Mucosa of descending colon (tissue), 3 donors: ENCODE measurements around the gene SH3PXD2B. TPM values are rescaled to one million over a fixed set of nuclear protein-coding genes. Genes with fewer than 3 reads are reported as not detected.
A peak's percentile ranks its signal among the peaks of the same experiment; 100 is the strongest.

Experiments used
- ATAC-seq: fragments of 200-7000 bp; cut with Tn5 transposase; one replicate; pipeline ENCODE4 v1.9.1; 2020; ENCODE audit warnings: mild to moderate bottlenecking, moderate library complexity
- DNase-seq, 3 donors: peaks; one replicate each; pipeline ENCODE4 v3.0.0-alpha.2; 2020
- H3K36me3 ChIP-seq: fragments of 200-600 bp; one replicate; pipeline ENCODE4 v1.8.0; 2021; ENCODE audit warnings: low read depth, mild to moderate bottlenecking
- H3K4me1 ChIP-seq: fragments of 200-600 bp; one replicate; pipeline ENCODE4 v1.8.0; 2021; ENCODE audit warnings: low read depth, mild to moderate bottlenecking
- H3K4me3 ChIP-seq: fragments of 200-600 bp; one replicate; pipeline ENCODE4 v1.8.0; 2021; ENCODE audit warnings: mild to moderate bottlenecking
- H3K9me3 ChIP-seq: fragments of 200-600 bp; one replicate; pipeline ENCODE4 v1.8.0; 2021; ENCODE audit warnings: mild to moderate bottlenecking
- intact Hi-C, 2 donors: fragments of 100-400 bp; cut with DNase I in 1 of 2; cut with micrococcal nuclease in 1 of 2; formaldehyde crosslinking; loops; one replicate each; pipeline versions ENCODE4 v1.11.0 to v1.11.1; 2022; cut with DNase I, micrococcal nuclease
- long read RNA-seq, 2 donors: library from polyadenylated mRNA; unstranded; transcript quantifications; one replicate each; pipeline ENCODE4 v2.0.0, GENCODE V29; 2019 to 2021
- total RNA-seq, 3 donors: library from RNA; stranded (reverse); fragmentation: NEBNext Ultra II Directional in 2 of 3; extraction: Animal tissue kit (Norgen Biotek cat#: 25700) in 2 of 3; gene quantifications; one replicate each; pipeline versions ENCODE4 v1.2.1 to v1.2.4, GENCODE V29; 2021 to 2023
- TF ChIP-seq, protein P1 (sequence below): fragments of 200-600 bp; IDR thresholded peaks from one replicate; pipeline ENCODE4 v1.8.0; 2022; ENCODE audit warnings: antibody characterized with exemption, mild to moderate bottlenecking
- donor health status: DM: no; HTN: no; CAD: no; lungs with moderate emphysema.
- donor health status: DM: no; HTN: no; CAD: no.
- donor health status: DM: no; HTN: yes; CAD: no.

SH3PXD2B gene
- total RNA-seq = 10 to 100 TPM in 2 of 3 donors, 1 to 10 TPM in 1; 5.4 to 28.7 (median 19.9) TPM
- long read RNA-seq, donor 1, full-length matches to known transcripts = 2 of 6 reads
- long read RNA-seq, donor 1, partial matches to known transcripts = 1 of 6 reads
- long read RNA-seq, donor 1, other reads (novel, unspliced or antisense) = 3 of 6 reads
- long read RNA-seq, donor 2, partial matches to known transcripts = 0 of 2 reads
- long read RNA-seq, donor 2, other reads (novel, unspliced or antisense) = 1 of 2 reads

DNA sequence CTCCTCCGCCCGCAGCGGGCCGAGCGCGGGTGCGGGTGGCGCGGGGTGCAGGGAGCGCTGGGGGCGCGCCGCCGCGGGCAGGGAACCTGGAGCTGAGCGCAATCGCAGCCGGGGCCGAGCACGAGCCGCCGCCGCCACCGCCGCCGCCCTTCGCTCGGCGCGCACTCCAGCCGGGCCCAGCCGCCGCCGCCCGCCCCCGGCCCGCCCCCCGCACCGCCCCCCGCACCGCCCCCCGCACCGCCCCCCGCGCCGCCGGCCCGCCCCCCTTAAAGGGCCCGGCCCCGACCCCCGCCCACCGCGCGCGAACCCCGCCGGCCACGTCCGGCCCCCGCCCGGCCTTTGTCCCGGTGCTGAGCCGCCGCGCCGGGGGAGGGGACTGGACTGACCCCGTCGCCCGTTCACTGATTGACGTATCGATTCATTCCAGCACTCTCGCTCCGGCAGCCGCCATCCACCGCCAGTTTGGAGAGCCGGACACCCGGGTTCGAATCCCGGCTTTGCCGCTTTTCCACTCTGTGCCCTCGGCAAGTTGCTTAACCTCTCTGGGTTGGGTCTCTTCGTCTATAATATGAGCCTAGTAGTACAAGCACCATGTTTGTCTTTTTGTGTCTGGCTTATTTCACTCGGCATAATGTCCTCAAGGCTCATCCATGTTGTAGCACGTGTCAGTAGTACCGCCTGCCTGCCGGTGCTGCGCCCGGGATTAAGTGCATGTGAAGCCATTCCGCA, at the start of gene SH3PXD2B:
Gene SH3PXD2B (minus strand): TSS at position 168 of the 729 bp plus-strand sequence. CDS start 173 bp downstream, outside the sequence.
- Histone ChIP-seq H3K9me3 (no peaks in the 10 kb centered on the region), H3K36me3 (no peaks in the 10 kb centered on the region), H3K4me3 (peak within 1 kb of the TSS; percentile 48), H3K4me1 (peaks cover 7% of the 10 kb centered on the region)
- ATAC-seq = peak; percentile 74
- DNase-seq = peak; percentile 64 to 82 (median 73)
- intact Hi-C loops = no loop called here
- TF ChIP-seq, protein P1, sequence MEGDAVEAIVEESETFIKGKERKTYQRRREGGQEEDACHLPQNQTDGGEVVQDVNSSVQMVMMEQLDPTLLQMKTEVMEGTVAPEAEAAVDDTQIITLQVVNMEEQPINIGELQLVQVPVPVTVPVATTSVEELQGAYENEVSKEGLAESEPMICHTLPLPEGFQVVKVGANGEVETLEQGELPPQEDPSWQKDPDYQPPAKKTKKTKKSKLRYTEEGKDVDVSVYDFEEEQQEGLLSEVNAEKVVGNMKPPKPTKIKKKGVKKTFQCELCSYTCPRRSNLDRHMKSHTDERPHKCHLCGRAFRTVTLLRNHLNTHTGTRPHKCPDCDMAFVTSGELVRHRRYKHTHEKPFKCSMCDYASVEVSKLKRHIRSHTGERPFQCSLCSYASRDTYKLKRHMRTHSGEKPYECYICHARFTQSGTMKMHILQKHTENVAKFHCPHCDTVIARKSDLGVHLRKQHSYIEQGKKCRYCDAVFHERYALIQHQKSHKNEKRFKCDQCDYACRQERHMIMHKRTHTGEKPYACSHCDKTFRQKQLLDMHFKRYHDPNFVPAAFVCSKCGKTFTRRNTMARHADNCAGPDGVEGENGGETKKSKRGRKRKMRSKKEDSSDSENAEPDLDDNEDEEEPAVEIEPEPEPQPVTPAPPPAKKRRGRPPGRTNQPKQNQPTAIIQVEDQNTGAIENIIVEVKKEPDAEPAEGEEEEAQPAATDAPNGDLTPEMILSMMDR = no peak

DNA sequence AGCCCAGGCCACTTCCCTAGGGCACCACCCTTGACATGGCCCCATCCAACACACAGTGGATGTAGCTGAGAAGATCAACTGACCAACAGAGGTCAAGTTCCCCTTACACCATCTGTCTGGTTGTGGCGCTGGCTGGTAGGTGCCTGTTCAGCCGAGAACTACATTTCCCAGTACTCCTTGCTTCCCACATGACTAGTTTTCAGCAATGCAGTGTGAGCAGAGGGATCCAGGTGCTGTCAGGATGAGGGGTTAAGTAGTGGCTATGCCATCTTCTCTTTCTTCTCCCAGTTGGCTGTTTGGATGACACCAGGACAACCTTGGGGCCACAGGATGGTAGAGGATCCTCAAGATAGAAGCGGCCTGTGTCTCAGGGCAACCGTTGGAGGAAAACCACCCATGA, 48.6 kb upstream of the SH3PXD2B start:
- intact Hi-C loops = no loop called here
- Histone ChIP-seq H3K4me1 (peaks cover 20% of the 10 kb centered on the region), H3K36me3 (no peaks in the 10 kb centered on the region), H3K9me3 (no peaks in the 10 kb centered on the region), H3K4me3 (no peak overlapping the region)
- TF ChIP-seq, protein P1 = no peak
- DNase-seq (no peak), ATAC-seq (peak; percentile 35)

DNA sequence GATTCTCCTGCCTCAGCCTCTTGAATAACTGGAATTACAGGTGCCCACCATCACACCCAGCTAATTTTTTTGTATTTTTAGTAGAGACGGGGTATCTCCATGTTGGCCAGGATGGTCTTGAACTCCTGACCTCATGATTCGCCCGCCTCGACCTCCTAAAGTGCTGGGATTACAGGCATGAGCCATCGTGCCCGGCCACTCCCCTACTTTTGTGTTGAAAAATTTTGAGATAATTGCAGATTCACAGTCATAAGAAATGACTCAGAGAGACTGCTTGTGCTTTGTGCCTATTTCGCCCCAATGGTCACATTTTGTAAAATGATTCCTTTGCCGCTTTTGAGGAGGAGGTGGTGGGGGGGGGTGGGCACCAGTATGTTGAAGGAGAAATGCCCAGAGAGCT, 48.1 kb upstream of the SH3PXD2B start:
- TF ChIP-seq, protein P1 = no peak
- H3K4me3 ChIP-seq = no peak overlapping the region
- ATAC-seq = no peak
- H3K4me1 ChIP-seq = peaks cover 20% of the 10 kb centered on the region
- no peak for DNase-seq
- H3K36me3 ChIP-seq = no peaks in the 10 kb centered on the region
- intact Hi-C loops = no loop called here
- no peaks in the 10 kb centered on the region for H3K9me3 ChIP-seq

GRCh38 chr5:172501708-172502320, 47.5 kb upstream of the SH3PXD2B start:
- peaks cover 20% of the 10 kb centered on the region for H3K4me1 ChIP-seq
- no peaks in the 10 kb centered on the region for H3K9me3 ChIP-seq
- DNase-seq (no peak), ATAC-seq (no peak)
- H3K4me3 ChIP-seq = no peak overlapping the region
- intact Hi-C loops = no loop called here
- H3K36me3 ChIP-seq = no peaks in the 10 kb centered on the region
- TF ChIP-seq, protein P1 = no peak

DNA sequence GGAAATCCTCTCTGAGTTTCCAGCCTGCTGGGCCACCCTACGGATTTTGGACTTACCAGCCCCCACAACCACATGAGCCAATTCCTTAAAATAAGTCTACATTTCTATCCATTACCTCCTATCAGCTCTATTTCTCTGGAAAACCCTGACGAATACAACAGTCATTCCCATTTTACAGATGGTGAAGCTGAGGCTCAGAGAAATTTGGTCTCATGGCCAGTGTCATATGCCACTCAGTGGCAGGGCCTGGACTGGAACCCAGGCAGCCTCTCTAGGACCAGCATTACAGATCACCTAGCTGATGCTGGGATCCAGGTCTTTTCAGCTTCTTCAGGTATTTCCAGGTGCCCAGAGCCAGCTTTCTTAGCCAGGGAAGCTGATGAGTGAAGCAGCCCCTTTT, 45.0 kb upstream of the SH3PXD2B start:
- no peak overlapping the region for H3K4me3 ChIP-seq
- no peaks in the 10 kb centered on the region for H3K36me3 ChIP-seq
- ATAC-seq (no peak), DNase-seq (no peak)
- no peaks in the 10 kb centered on the region for H3K9me3 ChIP-seq
- peaks cover 11% of the 10 kb centered on the region for H3K4me1 ChIP-seq
- intact Hi-C loops = no loop called here
- TF ChIP-seq, protein P1 = no peak
